AG04450 (cell line): Measurements from ENCODE around the gene NOC2L. TPM values are rescaled to one million over a fixed set of nuclear protein-coding genes. Genes with fewer than 3 reads are reported as not detected.
A peak's percentile ranks its signal among the peaks of the same experiment; 100 is the strongest.
"Not testable (repeated sequence)": the region's sequence is repeated elsewhere in the genome, so short reads cannot be mapped to it uniquely, and the experiment has no call there.

Experiments used
- CTCF ChIA-PET: fragments of 300-600, 350-600 bp; formaldehyde crosslinking; extraction: SDS; loops from one replicate; lab custom pipeline; 2022; ENCODE audit warnings: antibody characterized with exemption, inconsistent platforms; lab: Charles Lee
- POLR2A ChIA-PET: fragments of 350-600 bp; formaldehyde crosslinking; extraction: SDS; loops from one replicate; lab custom pipeline; 2021; ENCODE audit warnings: antibody characterized with exemption, inconsistent platforms; lab: Yijun Ruan, JAX
- DNase-seq: peaks from one replicate; pipeline ENCODE4 v3.0.0-alpha.2; 2011; ENCODE audit warnings: low read depth, low spot score
- H3K27ac ChIP-seq: one replicate; pipeline ENCODE4 v1.5.1; 2012; ENCODE audit warnings: low read depth, low read length, control low read depth
- H3K27me3 ChIP-seq: one replicate; pipeline ENCODE4 v1.6.0; 2012; ENCODE audit warnings: low read length; ENCODE audit not compliant: control insufficient read depth, insufficient read depth
- H3K4me3 ChIP-seq: 2 replicates; pipeline ENCODE4 v1.5.1; 2011; ENCODE audit warnings: mild to moderate bottlenecking, low read depth, low read length, control low read depth
- H3K9me3 ChIP-seq: 2 replicates; pipeline ENCODE4 v1.5.1; 2012; ENCODE audit warnings: low read length; ENCODE audit not compliant: control insufficient read depth, insufficient read depth
- polyA plus RNA-seq: library from polyadenylated mRNA; depleted of rRNA; stranded (reverse); fragments of >200 nt; gene quantifications from 2 replicates; pipeline ENCODE4 v1.2.3, GENCODE V29; 2011
- TF ChIP-seq, protein P1 (sequence below): IDR thresholded peaks from 2 replicates; pipeline ENCODE4 v1.5.1; 2011; ENCODE audit warnings: low read depth, low read length, control low read depth, inconsistent platforms

Gene NOC2L
- polyA plus RNA-seq, 1 experiment = 36.1 TPM

DNA sequence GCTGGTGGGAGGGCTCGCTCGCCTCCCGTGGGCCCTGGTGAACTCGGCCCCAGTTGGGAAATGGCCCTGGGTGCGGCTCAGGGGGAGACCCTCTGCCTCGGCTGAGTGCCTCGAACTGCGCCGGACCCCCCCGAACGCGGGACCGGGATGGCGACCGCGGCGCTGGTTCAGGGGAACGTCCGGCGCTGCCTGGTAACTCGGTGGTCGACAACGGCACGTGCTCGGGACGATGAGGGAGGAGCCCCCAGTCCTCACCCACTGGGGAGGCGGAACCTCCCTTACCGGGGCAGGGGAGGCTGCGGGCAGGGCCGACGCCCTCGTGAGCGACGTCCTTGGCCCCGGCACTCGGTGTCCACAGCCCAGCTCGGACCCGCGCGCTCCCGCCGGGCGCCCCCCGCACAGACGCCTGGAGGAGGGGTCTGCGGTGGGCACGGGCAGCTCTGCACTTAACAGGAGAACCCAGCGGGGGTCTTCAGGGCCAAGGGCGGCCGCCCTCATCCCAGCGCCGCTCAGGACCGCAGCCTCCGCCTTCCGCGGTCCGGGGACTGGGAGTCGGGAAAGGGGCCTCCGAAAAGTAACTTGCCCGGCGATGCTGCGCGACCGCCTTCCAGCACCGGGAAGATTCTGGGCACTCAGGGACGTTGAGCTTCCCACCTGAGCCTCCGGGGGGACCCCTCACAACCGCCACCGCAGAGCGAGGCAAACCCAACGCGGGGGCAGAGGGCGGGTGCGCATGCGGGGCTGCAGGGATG lies 39.1 kb upstream of the NOC2L start:
- no peak for DNase-seq
- ChIA-PET POLR2A (no interaction called here), CTCF (interaction anchor here (1.0 kb wide), 1 partner anchor 14 kb away, joined by 3 read pairs; no protein-coding TSS in a partner anchor)
- no peak overlapping the region for H3K27ac ChIP-seq
- peaks cover 6% of the 10 kb centered on the region for H3K9me3 ChIP-seq
- H3K4me3 ChIP-seq = peak overlapping the region; percentile 27; the same call in 1 of the 2 replicates
- peaks cover 12% of the 10 kb centered on the region for H3K27me3 ChIP-seq
- TF ChIP-seq, protein P1, sequence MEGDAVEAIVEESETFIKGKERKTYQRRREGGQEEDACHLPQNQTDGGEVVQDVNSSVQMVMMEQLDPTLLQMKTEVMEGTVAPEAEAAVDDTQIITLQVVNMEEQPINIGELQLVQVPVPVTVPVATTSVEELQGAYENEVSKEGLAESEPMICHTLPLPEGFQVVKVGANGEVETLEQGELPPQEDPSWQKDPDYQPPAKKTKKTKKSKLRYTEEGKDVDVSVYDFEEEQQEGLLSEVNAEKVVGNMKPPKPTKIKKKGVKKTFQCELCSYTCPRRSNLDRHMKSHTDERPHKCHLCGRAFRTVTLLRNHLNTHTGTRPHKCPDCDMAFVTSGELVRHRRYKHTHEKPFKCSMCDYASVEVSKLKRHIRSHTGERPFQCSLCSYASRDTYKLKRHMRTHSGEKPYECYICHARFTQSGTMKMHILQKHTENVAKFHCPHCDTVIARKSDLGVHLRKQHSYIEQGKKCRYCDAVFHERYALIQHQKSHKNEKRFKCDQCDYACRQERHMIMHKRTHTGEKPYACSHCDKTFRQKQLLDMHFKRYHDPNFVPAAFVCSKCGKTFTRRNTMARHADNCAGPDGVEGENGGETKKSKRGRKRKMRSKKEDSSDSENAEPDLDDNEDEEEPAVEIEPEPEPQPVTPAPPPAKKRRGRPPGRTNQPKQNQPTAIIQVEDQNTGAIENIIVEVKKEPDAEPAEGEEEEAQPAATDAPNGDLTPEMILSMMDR = no peak

DNA sequence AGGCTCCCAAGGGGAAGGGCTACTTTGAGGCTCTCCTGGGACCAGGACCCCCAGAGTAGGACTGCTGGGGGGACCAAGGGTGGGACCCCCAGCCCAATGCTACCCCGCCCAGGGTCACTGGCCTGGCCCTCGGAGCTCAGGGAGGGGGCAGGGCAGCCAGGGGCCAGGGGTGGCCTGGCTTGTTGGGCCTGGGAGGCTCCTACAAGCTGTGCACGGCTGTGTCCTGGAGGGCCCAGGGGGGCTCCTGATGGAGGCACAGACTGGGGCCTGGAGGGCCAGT lies 38.6 kb upstream of the NOC2L start:
- POLR2A ChIA-PET = no interaction called here
- CTCF ChIA-PET = interaction anchor here (1.0 kb wide), 1 partner anchor 13 kb away, joined by 3 read pairs; no protein-coding TSS in a partner anchor
- no peak for DNase-seq
- Histone ChIP-seq H3K27ac (no peak overlapping the region), H3K4me3 (no peak overlapping the region), H3K9me3 (peaks cover 11% of the 10 kb centered on the region), H3K27me3 (peaks cover 12% of the 10 kb centered on the region)
- TF ChIP-seq, protein P1 = no peak

DNA sequence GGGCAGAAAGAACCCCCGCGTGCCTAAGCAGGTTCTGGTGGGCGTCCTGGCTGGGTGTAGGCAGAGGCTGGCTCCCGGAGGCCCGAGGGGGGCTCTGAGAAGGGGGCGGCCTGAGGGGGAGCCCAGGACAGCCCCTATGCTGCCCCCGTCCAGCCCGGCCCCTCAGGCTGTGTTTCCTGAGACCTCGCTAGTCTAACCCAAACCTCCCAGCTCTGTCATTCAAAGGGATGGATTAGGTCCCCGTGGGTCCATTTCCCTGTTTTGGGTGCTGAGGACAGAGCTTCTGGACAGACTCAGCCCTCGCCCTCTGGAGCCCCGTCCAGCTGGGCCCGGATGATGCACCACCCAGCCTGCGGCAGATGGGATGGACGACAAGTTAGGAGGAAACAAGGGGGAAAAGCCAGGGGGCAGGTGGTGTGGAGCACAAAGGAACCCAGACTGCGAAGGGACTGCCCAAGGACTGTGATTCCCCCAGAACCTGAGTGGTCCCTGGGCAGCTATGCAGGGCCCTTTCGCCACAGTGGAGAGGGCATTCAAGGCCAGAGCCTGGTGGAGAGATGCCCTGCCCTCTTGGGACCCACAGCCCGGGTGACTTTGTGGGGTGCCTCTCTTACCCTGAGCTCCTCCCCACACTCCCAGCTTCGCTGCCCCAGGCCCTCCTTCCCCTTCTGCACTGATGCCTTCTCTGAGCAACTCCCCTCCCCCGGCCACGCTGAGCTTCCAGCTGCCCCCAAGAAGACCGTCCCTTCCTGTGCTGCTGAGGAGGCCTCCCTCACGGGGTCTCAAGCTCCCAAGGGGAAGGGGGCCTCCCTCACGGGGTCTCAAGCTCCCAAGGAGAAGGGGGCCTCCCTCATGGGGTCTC lies 38.0 kb upstream of the NOC2L start:
- CTCF ChIA-PET = interaction anchor here (1.0 kb wide), 1 partner anchor 13 kb away, joined by 3 read pairs; no protein-coding TSS in a partner anchor
- TF ChIP-seq, protein P1 = no peak
- Histone ChIP-seq H3K27ac (no peak overlapping the region), H3K27me3 (peaks cover 12% of the 10 kb centered on the region), H3K4me3 (no peak overlapping the region), H3K9me3 (peaks cover 15% of the 10 kb centered on the region)
- POLR2A ChIA-PET = no interaction called here
- DNase-seq = no peak

DNA sequence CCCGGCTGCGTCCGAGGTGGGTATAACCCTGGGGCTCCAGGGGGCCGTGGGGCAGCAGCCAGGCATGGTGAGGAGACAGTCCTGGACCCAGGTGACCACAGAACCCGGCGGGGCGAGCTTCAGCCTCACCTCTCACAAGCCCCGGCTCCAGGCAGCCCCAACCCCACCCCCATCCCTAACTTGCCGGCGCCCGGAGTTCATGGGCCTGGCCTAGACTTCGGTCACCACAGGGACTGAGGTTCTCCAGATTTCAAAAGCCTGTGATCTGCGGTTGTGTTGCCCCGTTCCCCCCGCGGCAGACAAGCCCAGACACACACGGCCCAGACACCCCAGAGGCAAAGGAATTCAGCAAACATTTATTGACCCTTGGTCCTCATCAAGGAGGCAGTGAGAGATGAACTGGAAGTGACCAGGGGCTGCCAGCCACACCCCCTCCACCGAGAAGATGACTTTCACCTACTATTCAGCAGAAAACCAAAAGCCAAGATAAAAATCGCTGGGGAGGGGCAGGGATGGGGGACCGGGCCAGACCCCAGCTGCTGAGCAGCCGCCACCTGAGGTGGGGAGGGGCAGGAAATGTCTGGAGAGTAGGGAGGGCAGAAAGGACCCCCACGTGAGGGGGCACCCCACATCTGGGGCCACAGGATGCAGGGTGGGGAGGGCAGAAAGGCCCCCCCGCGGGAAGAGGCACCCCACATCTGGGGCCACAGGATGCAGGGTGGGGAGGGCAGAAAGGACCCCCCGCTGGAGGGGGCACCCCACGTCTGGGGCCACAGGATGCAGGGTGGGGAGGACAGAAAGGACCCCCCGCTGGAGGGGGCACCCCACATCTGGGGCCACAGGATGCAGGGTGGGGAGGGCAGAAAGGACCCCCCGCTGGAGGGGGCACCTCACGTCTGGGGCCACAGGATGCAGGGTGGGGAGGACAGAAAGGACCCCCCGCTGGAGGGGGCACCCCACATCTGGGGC lies 36.9 kb upstream of the NOC2L start:
- H3K9me3 ChIP-seq = peaks cover 23% of the 10 kb centered on the region
- H3K27me3 ChIP-seq = peaks cover 12% of the 10 kb centered on the region
- TF ChIP-seq, protein P1 = no peak
- CTCF ChIA-PET = interaction anchor here (2.9 kb wide), 1 partner anchor 11 kb away, joined by 14 read pairs; no protein-coding TSS in a partner anchor
- no peak overlapping the region for H3K4me3 ChIP-seq
- POLR2A ChIA-PET = no interaction called here
- no peak for DNase-seq
- H3K27ac ChIP-seq = no peak overlapping the region

DNA sequence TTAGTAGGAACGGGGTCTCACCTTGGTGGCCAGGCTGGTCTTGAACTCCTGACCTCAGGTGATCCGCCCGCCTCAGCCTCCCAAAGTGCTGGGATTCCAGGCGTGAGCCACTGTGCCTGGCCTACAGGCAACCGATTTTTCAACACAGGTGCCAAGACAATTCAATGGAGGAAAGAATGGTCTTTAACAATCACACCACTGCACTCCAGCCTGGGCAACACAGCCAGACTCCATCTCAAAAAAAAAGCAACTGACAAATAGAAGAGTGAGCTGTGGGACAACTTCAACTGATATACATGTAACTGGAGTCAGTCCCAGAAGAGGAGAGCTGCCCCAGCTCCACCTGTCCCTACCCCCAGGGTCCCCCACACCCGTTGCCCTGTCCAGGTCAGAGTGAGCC lies 35.5 kb upstream of the NOC2L start:
- H3K4me3 ChIP-seq, DNase-seq, H3K27ac ChIP-seq: not testable (repeated sequence)
- Histone ChIP-seq H3K9me3 (peaks cover 23% of the 10 kb centered on the region), H3K27me3 (peaks cover 12% of the 10 kb centered on the region)
- ChIA-PET CTCF (interaction anchor here (0.6 to 2.9 kb wide), 3 partner anchors 8 to 119 kb away, joined by 3 to 14 read pairs (median 5); no protein-coding TSS in a partner anchor), POLR2A (interaction anchor here (1.2 kb wide), 1 partner anchor 279 kb away, joined by 3 read pairs; the partner anchor contains the start of gene UBE2J2)
